AG09319 (cell line): Measurements from ENCODE around the gene AGAP1.

ENCODE experiments used
- DNase-seq: peaks from one replicate; pipeline ENCODE4 v3.0.0-alpha.2; 2010; ENCODE audit warnings: low read depth; ENCODE audit errors: extremely low read depth
- TF ChIP-seq, protein P1 (sequence below): IDR thresholded peaks from 2 replicates; pipeline ENCODE4 v1.5.1; 2011; ENCODE audit warnings: low read depth, mild to moderate bottlenecking, inconsistent platforms, low read length, moderate library complexity

AGAP1 gene

GRCh38 chr2:236082061-236082460, 588.2 kb downstream of the AGAP1 start:
- TF ChIP-seq, protein P1, sequence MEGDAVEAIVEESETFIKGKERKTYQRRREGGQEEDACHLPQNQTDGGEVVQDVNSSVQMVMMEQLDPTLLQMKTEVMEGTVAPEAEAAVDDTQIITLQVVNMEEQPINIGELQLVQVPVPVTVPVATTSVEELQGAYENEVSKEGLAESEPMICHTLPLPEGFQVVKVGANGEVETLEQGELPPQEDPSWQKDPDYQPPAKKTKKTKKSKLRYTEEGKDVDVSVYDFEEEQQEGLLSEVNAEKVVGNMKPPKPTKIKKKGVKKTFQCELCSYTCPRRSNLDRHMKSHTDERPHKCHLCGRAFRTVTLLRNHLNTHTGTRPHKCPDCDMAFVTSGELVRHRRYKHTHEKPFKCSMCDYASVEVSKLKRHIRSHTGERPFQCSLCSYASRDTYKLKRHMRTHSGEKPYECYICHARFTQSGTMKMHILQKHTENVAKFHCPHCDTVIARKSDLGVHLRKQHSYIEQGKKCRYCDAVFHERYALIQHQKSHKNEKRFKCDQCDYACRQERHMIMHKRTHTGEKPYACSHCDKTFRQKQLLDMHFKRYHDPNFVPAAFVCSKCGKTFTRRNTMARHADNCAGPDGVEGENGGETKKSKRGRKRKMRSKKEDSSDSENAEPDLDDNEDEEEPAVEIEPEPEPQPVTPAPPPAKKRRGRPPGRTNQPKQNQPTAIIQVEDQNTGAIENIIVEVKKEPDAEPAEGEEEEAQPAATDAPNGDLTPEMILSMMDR: no peak
- no peak for DNase-seq

- DNase-seq: no peak
- TF ChIP-seq, protein P1: no peak
These were observed 590.1 kb downstream of the AGAP1 start for GRCh38 chr2:236083934-236084333.

- TF ChIP-seq, protein P1: no peak
- DNase-seq: no peak
These were observed 591.4 kb downstream of the AGAP1 start for GRCh38 chr2:236085211-236085610.

- TF ChIP-seq, protein P1: no peak
- no peak for DNase-seq
These were observed 591.8 kb downstream of the AGAP1 start for GRCh38 chr2:236085647-236086046.

- no peak for DNase-seq
- TF ChIP-seq, protein P1: no peak
These were observed 592.6 kb downstream of the AGAP1 start for GRCh38 chr2:236086403-236086970.

- TF ChIP-seq, protein P1: no peak
- no peak for DNase-seq
These were observed 593.2 kb downstream of the AGAP1 start for GRCh38 chr2:236086971-236087465.

DNA sequence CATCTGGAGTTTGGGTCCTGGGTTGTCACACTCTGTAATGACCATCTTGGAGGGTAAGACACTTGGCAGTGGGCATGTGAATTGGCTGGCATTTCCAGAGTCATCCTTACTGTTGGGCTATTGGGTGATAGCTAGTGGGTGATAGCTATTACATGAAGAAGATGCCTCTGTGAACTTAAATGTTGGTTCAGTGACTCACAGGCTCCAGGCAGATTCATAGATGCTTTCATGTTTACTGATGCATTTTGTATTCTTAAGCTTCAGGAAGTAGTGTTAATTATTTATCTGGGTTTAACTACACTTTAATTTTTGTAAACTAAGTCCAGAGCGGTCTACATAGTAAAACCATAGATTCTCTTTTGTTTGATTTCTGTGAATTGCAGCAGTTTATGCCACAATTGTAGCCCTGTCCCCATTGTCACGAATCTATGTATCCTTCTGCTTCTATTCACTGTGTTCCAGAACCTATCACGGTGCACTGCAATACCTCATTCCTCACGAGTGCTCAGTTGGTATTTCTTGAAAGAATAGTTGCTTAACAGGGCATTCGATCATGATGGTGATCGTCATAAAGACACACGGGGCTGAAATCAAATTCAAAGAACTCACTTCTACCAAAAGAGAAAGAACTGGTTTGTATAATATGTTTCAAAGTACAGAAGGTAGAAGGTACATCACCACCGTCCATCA, 594.7 kb downstream of the AGAP1 start:
- DNase-seq: no peak
- TF ChIP-seq, protein P1: no peak
